Measurements from ENCODE around the gene CRB3. TPM values are rescaled to one million over a fixed set of nuclear protein-coding genes. Genes with fewer than 3 reads are reported as not detected.

CRB3 gene
- total and polyA plus RNA-seq, 2 donors (not counting 1 experiment from before 2014, with no cell fraction given) = 0.17 TPM; not detected in 1

DNA sequence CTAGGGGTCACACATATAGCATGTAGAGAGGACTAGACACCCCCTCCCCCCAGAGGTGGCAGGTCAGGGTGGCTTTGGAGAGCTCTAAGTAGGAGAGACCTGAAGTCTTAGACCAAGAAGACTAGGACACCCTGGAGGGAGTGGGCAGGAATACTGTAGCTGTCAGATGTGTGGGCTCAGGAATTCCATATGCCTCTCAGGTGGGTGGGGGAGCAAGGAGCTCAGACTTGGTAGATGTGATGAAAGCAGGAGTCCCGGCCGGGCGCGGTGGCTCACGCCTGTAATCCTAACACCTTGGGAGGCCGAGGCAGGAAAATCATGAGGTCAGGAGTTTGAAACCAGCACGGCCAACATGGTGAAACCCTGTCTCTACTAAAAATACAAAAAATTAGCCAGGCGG, 1.6 kb downstream of the CRB3 start:
- H3K4me3 ChIP-seq (replicated peaks in 1 of 4; ENCODE audit: control extremely low read depth in 1 of 4, insufficient read depth in 1 of 4, low read depth in 3 of 4, low read length in 4 of 4) = no peak overlapping the region
- no peaks in the 10 kb centered on the region for H3K4me1 ChIP-seq (ENCODE audit: control insufficient read depth, extremely low read depth, insufficient read depth, low read length)
- H2AFZ ChIP-seq (ENCODE audit: low read length) = no peak overlapping the region
- no peak for DNase-seq (ENCODE audit: low read depth in 2 of 2)
- no peak overlapping the region for H3K4me2 ChIP-seq (ENCODE audit: extremely low read depth, insufficient read depth, low read length)
- H3K36me3 ChIP-seq (ENCODE audit: control insufficient read depth, insufficient read depth, low read length) = no peaks in the 10 kb centered on the region
- peaks cover 7% of the 10 kb centered on the region for H3K27me3 ChIP-seq (ENCODE audit: control insufficient read depth, insufficient read depth, low read length)
- TF ChIP-seq EZH2 (IDR thresholded peaks at IDR 0.05; ENCODE audit: low read length, missing control alignments) = no peak
- TF ChIP-seq, protein P1, sequence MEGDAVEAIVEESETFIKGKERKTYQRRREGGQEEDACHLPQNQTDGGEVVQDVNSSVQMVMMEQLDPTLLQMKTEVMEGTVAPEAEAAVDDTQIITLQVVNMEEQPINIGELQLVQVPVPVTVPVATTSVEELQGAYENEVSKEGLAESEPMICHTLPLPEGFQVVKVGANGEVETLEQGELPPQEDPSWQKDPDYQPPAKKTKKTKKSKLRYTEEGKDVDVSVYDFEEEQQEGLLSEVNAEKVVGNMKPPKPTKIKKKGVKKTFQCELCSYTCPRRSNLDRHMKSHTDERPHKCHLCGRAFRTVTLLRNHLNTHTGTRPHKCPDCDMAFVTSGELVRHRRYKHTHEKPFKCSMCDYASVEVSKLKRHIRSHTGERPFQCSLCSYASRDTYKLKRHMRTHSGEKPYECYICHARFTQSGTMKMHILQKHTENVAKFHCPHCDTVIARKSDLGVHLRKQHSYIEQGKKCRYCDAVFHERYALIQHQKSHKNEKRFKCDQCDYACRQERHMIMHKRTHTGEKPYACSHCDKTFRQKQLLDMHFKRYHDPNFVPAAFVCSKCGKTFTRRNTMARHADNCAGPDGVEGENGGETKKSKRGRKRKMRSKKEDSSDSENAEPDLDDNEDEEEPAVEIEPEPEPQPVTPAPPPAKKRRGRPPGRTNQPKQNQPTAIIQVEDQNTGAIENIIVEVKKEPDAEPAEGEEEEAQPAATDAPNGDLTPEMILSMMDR (conservative IDR thresholded peaks at IDR 0.05 in 1 of 2, IDR thresholded peaks at IDR 0.05 in 1 of 2; ENCODE audit: low read depth in 1 of 2, low read length in 2 of 2) = no peak
- no peak overlapping the region for H3K9ac ChIP-seq (ENCODE audit: insufficient read depth, low read length)
- no peaks in the 10 kb centered on the region for H4K20me1 ChIP-seq (ENCODE audit: control insufficient read depth, extremely low read depth, insufficient read depth, low read length)
- no peak overlapping the region for H3K27ac ChIP-seq (ENCODE audit: insufficient read depth, low read length)
- no peaks in the 10 kb centered on the region for H3K79me2 ChIP-seq (ENCODE audit: control insufficient read depth, insufficient read depth, low read length)
- H3K9me3 ChIP-seq (ENCODE audit: control insufficient read depth, insufficient read depth, low read depth, low read length) = no peaks in the 10 kb centered on the region

DNA sequence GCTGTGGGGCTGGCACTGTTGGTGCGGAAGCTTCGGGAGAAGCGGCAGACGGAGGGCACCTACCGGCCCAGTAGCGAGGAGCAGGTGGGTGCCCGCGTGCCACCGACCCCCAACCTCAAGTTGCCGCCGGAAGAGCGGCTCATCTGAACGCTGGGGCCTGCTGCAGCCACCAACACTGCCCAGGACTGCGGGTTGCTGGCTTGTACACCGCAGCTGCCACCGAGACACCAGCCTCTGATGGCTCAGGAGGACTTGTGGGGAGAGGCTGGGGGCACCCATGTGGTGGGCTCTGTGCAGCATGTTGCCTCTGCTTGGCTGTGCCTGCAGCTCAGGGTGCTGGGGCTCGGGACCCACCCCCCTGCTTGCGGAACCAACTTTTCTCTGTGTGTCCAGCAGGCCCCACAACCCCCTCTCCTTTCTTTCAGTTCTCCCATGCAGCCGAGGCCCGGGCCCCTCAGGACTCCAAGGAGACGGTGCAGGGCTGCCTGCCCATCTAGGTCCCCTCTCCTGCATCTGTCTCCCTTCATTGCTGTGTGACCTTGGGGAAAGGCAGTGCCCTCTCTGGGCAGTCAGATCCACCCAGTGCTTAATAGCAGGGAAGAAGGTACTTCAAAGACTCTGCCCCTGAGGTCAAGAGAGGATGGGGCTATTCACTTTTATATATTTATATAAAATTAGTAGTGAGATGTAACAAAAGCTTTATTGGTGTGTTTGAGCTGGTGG, 2.6 kb downstream of the CRB3 start:
- no peak for DNase-seq (ENCODE audit: low read depth in 2 of 2)
- H2AFZ ChIP-seq (ENCODE audit: low read length) = no peak overlapping the region
- no peaks in the 10 kb centered on the region for H4K20me1 ChIP-seq (ENCODE audit: control insufficient read depth, extremely low read depth, insufficient read depth, low read length)
- no peaks in the 10 kb centered on the region for H3K9me3 ChIP-seq (ENCODE audit: control insufficient read depth, insufficient read depth, low read depth, low read length)
- H3K27me3 ChIP-seq (ENCODE audit: control insufficient read depth, insufficient read depth, low read length) = peaks cover 7% of the 10 kb centered on the region
- no peak overlapping the region for H3K4me2 ChIP-seq (ENCODE audit: extremely low read depth, insufficient read depth, low read length)
- H3K79me2 ChIP-seq (ENCODE audit: control insufficient read depth, insufficient read depth, low read length) = no peaks in the 10 kb centered on the region
- H3K36me3 ChIP-seq (ENCODE audit: control insufficient read depth, insufficient read depth, low read length) = no peaks in the 10 kb centered on the region
- TF ChIP-seq, protein P1 (conservative IDR thresholded peaks at IDR 0.05 in 1 of 2, IDR thresholded peaks at IDR 0.05 in 1 of 2; ENCODE audit: low read depth in 1 of 2, low read length in 2 of 2) = no peak
- no peak for TF ChIP-seq EZH2 (IDR thresholded peaks at IDR 0.05; ENCODE audit: low read length, missing control alignments)
- no peak overlapping the region for H3K9ac ChIP-seq (ENCODE audit: insufficient read depth, low read length)
- H3K27ac ChIP-seq (ENCODE audit: insufficient read depth, low read length) = no peak overlapping the region
- H3K4me1 ChIP-seq (ENCODE audit: control insufficient read depth, extremely low read depth, insufficient read depth, low read length) = no peaks in the 10 kb centered on the region
- no peak overlapping the region for H3K4me3 ChIP-seq (replicated peaks in 1 of 4; ENCODE audit: control extremely low read depth in 1 of 4, insufficient read depth in 1 of 4, low read depth in 3 of 4, low read length in 4 of 4)

DNA sequence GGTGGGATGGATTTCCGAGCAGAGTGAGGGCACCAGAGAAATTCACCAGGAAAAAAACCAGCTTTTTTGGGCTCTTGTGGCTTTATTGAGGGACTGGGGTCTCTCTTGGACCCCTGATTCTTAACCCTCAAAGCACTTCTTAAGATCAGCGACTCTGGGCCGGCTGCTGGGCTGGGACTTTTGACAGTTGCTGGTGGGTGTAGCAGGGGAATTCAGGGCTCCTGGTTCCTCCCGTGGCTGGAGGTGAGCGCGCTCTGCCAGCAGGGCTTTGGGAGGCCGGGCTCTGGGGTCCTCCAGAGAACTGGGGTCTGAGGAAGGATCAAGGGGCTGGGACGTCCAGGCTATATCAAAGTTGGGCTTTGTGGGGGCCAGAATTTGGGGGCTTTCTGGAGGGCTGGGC, 3.3 kb downstream of the CRB3 start:
- H3K4me1 ChIP-seq (ENCODE audit: control insufficient read depth, extremely low read depth, insufficient read depth, low read length) = no peaks in the 10 kb centered on the region
- H3K9ac ChIP-seq (ENCODE audit: insufficient read depth, low read length) = no peak overlapping the region
- H3K27ac ChIP-seq (ENCODE audit: insufficient read depth, low read length) = no peak overlapping the region
- no peak overlapping the region for H2AFZ ChIP-seq (ENCODE audit: low read length)
- no peaks in the 10 kb centered on the region for H3K9me3 ChIP-seq (ENCODE audit: control insufficient read depth, insufficient read depth, low read depth, low read length)
- DNase-seq (ENCODE audit: low read depth in 2 of 2) = no peak
- H3K4me3 ChIP-seq (replicated peaks in 1 of 4; ENCODE audit: control extremely low read depth in 1 of 4, insufficient read depth in 1 of 4, low read depth in 3 of 4, low read length in 4 of 4) = no peak overlapping the region
- no peaks in the 10 kb centered on the region for H3K36me3 ChIP-seq (ENCODE audit: control insufficient read depth, insufficient read depth, low read length)
- no peak for TF ChIP-seq EZH2 (IDR thresholded peaks at IDR 0.05; ENCODE audit: low read length, missing control alignments)
- TF ChIP-seq, protein P1 (conservative IDR thresholded peaks at IDR 0.05 in 1 of 2, IDR thresholded peaks at IDR 0.05 in 1 of 2; ENCODE audit: low read depth in 1 of 2, low read length in 2 of 2) = no peak
- peaks cover 7% of the 10 kb centered on the region for H3K27me3 ChIP-seq (ENCODE audit: control insufficient read depth, insufficient read depth, low read length)
- H3K79me2 ChIP-seq (ENCODE audit: control insufficient read depth, insufficient read depth, low read length) = no peaks in the 10 kb centered on the region
- H4K20me1 ChIP-seq (ENCODE audit: control insufficient read depth, extremely low read depth, insufficient read depth, low read length) = no peaks in the 10 kb centered on the region
- H3K4me2 ChIP-seq (ENCODE audit: extremely low read depth, insufficient read depth, low read length) = no peak overlapping the region
